GM19193 (cell line): ENCODE results near the gene CLEC1A.

Experiments used
- POLR2A ChIP-seq: IDR thresholded peaks from 4 replicates; pipeline ENCODE4 v1.6.1; 2011; ENCODE audit not compliant: insufficient read depth, insufficient read length; ENCODE audit errors: extremely low read depth

The CLEC1A gene

GRCh38 chr12:10031771-10032175 is 67.0 kb downstream of the CLEC1A start:
- no peak for TF ChIP-seq POLR2A

- no peak for TF ChIP-seq POLR2A
Measured at GRCh38 chr12:10031321-10031720, 67.5 kb downstream of the CLEC1A start.

DNA sequence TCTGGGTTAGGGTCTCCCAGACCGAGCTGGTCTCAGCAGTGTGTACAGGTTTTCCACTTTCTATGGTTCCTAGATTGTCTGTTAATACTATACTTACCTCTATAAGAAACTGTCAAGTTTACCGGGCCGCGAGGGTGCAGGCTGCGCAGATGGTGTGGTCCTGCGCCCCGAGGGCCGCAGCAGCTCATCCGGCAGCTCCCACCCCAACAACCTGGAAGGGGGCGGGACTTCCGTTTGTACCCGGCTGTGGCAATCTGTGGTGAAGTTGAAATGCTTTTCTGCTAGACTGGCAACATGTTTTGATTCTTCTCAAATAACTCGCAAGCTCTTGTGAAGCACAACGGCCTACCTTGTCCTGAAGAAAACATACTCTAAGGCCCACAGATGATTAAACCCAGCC is 68.3 kb downstream of the CLEC1A start, which contains the start of gene CLEC9A:
CLEC9A (plus strand) TSS at position 237 of the 400 bp plus-strand sequence. CDS start 22,006 bp downstream, outside the sequence.
- no peak for TF ChIP-seq POLR2A

- no peak for TF ChIP-seq POLR2A
Measured at GRCh38 chr12:10027721-10028120, 71.1 kb downstream of the CLEC1A start.

GRCh38 chr12:10027311-10027710 is 71.5 kb downstream of the CLEC1A start:
- TF ChIP-seq POLR2A: no peak

GRCh38 chr12:10025236-10025635 is 73.5 kb downstream of the CLEC1A start:
- no peak for TF ChIP-seq POLR2A

- no peak for TF ChIP-seq POLR2A
Measured at GRCh38 chr12:10021342-10021741, 77.4 kb downstream of the CLEC1A start.
